Measurements from ENCODE around the gene GET3. TPM values are rescaled to one million over a fixed set of nuclear protein-coding genes. Genes with fewer than 3 reads are reported as not detected.

The GET3 gene
- total and polyA plus RNA-seq, 2 of the 13 experiments (the other 11 are each of a cell fraction or from before 2014, with no cell fraction given), result 57.7 to 59.4 TPM

DNA sequence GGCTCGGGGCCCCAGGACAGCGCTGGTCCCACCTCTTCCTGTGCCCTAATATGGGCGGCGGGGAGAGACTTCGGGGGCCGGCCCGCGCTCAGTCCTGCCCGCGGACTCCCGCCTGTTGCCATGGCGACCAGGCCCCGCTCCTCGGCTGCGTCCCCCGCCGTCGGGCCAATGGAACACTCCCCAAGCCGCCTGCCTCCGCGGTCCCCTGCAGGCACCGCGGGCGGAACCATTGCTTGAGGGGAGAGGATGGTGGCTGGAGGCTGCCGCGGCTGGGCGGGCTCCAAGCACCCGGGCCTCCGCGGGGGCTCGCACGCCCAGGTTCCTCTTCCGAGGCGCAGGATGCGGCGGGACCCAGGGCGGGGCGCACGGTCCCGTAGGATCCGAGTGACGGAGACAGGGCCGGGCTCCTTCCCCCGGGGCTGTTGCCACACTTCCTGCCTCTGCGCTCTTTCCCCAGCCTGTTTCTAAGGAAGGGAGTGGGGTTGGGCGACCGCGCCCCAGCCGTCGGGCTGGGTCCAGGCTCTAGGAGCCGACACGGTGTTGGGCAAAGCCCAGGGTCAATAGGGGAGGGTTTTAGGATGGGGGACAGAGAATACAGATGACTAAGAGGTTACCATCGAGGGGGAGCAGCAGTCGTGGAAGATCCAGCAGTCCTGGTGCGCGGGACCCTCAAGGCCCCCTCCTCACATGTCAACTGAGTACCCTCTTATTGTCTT lies 52.8 kb downstream of the GET3 start (continued):
- TF ChIP-seq, protein P1, sequence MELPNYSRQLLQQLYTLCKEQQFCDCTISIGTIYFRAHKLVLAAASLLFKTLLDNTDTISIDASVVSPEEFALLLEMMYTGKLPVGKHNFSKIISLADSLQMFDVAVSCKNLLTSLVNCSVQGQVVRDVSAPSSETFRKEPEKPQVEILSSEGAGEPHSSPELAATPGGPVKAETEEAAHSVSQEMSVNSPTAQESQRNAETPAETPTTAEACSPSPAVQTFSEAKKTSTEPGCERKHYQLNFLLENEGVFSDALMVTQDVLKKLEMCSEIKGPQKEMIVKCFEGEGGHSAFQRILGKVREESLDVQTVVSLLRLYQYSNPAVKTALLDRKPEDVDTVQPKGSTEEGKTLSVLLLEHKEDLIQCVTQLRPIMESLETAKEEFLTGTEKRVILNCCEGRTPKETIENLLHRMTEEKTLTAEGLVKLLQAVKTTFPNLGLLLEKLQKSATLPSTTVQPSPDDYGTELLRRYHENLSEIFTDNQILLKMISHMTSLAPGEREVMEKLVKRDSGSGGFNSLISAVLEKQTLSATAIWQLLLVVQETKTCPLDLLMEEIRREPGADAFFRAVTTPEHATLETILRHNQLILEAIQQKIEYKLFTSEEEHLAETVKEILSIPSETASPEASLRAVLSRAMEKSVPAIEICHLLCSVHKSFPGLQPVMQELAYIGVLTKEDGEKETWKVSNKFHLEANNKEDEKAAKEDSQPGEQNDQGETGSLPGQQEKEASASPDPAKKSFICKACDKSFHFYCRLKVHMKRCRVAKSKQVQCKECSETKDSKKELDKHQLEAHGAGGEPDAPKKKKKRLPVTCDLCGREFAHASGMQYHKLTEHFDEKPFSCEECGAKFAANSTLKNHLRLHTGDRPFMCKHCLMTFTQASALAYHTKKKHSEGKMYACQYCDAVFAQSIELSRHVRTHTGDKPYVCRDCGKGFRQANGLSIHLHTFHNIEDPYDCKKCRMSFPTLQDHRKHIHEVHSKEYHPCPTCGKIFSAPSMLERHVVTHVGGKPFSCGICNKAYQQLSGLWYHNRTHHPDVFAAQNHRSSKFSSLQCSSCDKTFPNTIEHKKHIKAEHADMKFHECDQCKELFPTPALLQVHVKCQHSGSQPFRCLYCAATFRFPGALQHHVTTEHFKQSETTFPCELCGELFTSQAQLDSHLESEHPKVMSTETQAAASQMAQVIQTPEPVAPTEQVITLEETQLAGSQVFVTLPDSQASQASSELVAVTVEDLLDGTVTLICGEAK (IDR thresholded peaks at IDR 0.05), result no peak
- TF ChIP-seq, protein P1 (CRISPR knock-in tag; IDR thresholded peaks at IDR 0.05), result 0 out of 2 replicates have a peak, but pooled peaks have one; percentile 49
- TF ChIP-seq, protein P2, sequence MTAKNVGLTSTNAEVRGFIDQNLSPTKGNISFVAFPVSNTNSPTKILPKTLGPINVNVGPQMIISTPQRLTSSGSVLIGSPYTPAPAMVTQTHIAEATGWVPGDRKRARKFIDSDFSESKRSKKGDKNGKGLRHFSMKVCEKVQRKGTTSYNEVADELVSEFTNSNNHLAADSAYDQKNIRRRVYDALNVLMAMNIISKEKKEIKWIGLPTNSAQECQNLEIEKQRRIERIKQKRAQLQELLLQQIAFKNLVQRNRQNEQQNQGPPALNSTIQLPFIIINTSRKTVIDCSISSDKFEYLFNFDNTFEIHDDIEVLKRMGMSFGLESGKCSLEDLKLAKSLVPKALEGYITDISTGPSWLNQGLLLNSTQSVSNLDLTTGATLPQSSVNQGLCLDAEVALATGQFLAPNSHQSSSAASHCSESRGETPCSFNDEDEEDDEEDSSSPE (CRISPR knock-in tag; IDR thresholded peaks at IDR 0.05), result peak; percentile 63; the same call in 1 of the 2 replicates
- TF ChIP-seq, protein P3, sequence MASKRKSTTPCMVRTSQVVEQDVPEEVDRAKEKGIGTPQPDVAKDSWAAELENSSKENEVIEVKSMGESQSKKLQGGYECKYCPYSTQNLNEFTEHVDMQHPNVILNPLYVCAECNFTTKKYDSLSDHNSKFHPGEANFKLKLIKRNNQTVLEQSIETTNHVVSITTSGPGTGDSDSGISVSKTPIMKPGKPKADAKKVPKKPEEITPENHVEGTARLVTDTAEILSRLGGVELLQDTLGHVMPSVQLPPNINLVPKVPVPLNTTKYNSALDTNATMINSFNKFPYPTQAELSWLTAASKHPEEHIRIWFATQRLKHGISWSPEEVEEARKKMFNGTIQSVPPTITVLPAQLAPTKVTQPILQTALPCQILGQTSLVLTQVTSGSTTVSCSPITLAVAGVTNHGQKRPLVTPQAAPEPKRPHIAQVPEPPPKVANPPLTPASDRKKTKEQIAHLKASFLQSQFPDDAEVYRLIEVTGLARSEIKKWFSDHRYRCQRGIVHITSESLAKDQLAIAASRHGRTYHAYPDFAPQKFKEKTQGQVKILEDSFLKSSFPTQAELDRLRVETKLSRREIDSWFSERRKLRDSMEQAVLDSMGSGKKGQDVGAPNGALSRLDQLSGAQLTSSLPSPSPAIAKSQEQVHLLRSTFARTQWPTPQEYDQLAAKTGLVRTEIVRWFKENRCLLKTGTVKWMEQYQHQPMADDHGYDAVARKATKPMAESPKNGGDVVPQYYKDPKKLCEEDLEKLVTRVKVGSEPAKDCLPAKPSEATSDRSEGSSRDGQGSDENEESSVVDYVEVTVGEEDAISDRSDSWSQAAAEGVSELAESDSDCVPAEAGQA (IDR thresholded peaks at IDR 0.05; ENCODE audit: low read depth), result peak; percentile 47; the same call in 1 of the 2 replicates
- TF ChIP-seq, protein P3 (CRISPR knock-in tag; IDR thresholded peaks at IDR 0.05; ENCODE audit: borderline replicate concordance), result no peak
- no peak for TF ChIP-seq STAT5B (CRISPR knock-in tag; IDR thresholded peaks at IDR 0.05)
- TF ChIP-seq ARNT (IDR thresholded peaks at IDR 0.05), result no peak
- no peak for TF ChIP-seq JUN (CRISPR knock-in tag; IDR thresholded peaks at IDR 0.05)
- no peak for TF ChIP-seq GLMP (CRISPR knock-in tag; IDR thresholded peaks at IDR 0.05; ENCODE audit: borderline replicate concordance)
- TF ChIP-seq KAT2B (IDR thresholded peaks at IDR 0.05; ENCODE audit: borderline replicate concordance, low read depth, low read length), result no peak
- no peak for TF ChIP-seq NR2F1 (CRISPR knock-in tag; IDR thresholded peaks at IDR 0.05)

Measured in HepG2 (cell line).